ENCODE results near the gene FAM98B.
"Not testable (repeated sequence)": the region's sequence is repeated elsewhere in the genome, so short reads cannot be mapped to it uniquely, and the experiment has no call there.

Gene FAM98B

DNA sequence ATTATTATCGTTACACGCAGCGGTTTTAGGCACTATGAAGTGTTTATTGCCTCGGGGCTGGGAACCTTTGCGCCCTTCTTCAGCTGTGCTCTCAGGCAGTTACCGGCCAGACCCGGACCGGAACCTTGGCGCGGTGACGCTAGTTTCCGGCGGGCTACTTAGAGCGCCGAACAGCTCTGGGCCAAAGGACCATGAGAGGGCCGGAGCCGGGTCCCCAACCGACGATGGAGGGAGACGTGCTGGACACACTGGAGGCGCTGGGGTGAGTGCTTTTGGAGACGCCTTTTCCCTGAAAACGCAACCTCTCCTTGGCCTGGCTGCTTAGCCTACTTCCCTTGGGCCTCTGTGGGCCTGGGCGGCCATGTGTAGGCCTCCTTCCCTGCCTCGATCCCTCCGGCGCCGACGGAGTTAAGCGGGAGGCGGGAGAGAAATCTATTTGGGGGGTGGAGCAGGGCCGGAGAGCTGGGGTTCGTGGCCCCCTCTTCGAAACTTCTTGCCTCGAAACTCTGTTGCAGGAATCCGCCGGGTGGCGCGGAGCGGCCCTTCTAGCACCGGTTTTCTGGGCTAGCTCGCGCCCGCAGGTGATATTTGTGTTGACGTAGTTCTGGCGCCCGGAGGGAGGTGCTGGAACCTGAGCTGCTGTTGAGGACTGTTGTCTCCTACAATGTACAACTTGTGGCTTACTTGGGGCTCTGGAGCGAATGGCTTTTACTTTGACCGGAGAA lies at the start of gene FAM98B:
TSS of gene FAM98B (plus strand) at position 157 of the 725 bp plus-strand sequence. CDS start at position 192, 35 bp downstream.
- peak; percentile 84 for DNase-seq (ENCODE audit: low read depth)

- DNase-seq (ENCODE audit: low read depth): no peak
Observed at GRCh38 chr15:38406436-38406835, 47.5 kb upstream of the FAM98B start.

- no peak for DNase-seq (ENCODE audit: low read depth)
Observed at GRCh38 chr15:38408576-38408975, 45.4 kb upstream of the FAM98B start.

DNA sequence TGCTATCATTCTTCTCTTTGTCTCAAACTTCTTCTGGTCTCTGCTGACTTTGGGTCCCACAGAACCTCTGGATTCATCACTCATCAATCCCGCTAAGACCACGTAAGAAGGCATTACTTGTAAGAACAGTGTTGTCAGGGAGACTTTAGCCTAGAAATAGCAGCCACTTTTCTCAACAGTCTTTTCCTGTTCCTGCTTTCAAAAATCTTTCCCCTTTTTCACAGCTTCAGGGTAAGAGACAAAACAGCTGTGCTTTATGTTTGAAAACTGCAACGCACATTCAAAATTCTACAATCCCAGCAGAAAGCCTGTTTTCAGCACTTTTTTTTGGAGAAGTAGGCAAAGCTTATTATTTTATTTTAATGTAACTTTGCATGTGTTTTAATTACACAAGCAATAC lies 42.0 kb upstream of the FAM98B start:
- no peak for DNase-seq (ENCODE audit: low read depth)

DNA sequence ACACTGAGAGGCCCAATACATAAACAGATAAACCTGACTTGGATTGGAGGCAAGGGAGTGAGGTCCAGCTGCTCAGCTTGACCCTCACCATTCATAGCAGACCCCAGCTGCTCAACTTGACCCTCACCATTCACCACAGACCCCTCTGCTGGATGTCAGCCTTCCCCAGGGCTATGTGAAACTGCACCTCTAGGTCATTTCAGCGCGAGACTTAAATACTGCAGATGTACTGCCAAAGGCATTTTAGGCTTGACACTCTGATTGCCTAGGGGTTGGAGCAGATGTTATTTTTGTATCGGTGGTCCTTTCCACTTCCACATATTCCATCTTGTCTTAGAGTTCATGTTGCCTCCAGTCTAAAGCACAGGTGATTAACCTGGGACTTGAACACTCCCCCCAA lies 41.5 kb upstream of the FAM98B start:
- no peak for DNase-seq (ENCODE audit: low read depth)

DNA sequence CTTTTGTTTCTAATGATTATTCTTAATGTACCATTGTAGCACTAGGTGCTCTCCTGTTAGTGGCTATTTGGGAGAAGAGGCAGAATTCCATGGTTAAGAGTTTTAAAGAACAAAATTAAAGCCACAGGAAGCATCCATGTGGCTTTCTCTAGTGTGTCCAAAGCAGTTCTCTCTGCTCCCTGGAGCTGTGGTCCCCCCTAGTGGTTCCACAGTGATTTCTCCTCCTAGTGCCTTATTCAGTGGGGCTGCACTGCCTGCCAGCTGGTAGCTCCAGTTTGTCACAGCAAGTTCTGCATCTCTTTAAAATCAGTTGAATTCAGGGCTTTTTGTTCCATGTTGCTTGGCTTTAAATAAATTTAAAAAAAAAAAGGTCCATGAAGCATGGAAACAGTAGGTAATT lies 39.6 kb upstream of the FAM98B start:
- no peak for DNase-seq (ENCODE audit: low read depth)

DNA sequence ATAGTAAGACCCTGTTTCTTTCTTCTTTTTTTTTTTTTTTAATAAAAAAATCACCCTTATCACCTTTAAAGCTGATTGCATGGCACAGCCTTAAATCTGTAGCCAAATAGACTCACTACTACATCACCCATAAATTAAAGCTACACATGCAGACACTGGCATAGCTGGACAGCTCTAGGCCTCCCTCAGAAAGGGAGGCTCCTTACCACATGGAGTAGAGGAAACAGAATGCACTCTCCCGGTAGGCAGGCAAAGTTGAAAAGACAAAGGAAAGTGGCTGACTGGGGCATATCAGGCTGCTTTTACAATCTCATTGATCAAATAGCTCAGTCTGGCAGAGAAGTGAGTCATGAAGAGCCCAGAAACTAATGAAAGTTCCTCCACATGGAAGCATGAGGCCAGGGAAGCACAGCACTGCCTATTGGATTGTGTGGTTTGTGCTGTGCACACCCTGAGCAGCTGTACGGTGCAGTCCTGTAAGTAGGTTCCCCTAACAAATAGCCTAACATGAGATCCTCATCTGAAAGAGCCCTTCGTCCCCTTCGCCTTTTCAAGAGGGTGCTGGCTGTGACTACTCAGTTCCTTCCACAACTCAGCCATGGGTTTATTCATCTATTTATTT lies 32.7 kb upstream of the FAM98B start:
- DNase-seq (ENCODE audit: low read depth): no peak

GRCh38 chr15:38424101-38424552 lies 29.8 kb upstream of the FAM98B start:
- DNase-seq (ENCODE audit: low read depth): no peak

GRCh38 chr15:38425269-38425668 lies 28.7 kb upstream of the FAM98B start:
- no peak for DNase-seq (ENCODE audit: low read depth)

GRCh38 chr15:38427380-38427779 lies 26.5 kb upstream of the FAM98B start:
- DNase-seq (ENCODE audit: low read depth): no peak

DNA sequence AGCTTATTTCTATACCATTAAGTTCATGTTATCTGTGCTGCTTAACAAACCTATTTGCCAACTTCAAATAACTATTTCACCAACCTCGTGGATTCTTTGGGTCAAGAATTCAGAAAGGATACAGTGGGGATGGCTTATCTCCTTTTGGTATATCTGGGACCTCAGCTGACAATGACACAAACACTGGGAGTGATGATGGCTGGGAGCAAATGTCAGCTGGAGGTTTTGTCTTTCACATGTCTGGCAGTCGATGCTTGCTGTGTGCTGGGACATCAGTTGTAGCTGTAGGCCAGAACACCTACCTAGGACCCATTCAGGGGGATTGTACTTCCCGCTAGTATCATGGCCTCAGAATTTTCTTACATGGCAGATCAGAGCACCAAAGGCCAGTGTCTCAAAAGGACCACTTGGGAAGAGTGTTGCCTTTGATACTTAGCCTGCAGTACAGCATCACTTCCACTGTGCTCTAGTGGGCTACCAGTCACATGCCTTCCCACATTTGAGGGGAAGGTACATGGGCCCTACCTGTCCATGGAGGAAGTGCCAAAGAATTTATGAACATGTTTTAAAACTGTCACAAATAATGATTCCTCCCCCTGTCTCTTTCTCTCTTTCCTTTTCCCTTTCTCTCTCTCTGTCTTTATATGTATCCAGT lies 23.7 kb upstream of the FAM98B start:
- no peak for DNase-seq (ENCODE audit: low read depth)

GRCh38 chr15:38436993-38437392 lies 16.9 kb upstream of the FAM98B start:
- DNase-seq (ENCODE audit: low read depth): no peak

DNA sequence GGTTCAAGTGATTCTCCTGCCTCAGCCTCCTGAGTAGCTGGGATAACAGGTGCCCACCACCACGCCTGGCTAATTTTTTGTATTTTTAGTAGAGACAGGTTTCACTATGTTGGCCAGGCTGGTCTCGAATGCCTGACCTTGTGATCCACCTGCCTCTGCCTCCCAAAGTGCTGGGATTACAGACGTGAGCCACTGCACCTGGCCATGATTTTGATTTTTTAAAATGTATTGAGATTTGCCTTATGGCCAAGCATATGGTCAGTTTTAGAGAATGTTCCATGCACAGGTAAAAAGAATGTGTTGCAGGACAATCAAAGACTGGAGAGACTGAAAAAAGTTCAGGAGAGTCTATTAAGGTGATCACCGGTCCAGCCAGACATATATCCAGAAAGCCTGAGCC lies 16.3 kb upstream of the FAM98B start:
- not testable (repeated sequence) for DNase-seq (ENCODE audit: low read depth)

DNA sequence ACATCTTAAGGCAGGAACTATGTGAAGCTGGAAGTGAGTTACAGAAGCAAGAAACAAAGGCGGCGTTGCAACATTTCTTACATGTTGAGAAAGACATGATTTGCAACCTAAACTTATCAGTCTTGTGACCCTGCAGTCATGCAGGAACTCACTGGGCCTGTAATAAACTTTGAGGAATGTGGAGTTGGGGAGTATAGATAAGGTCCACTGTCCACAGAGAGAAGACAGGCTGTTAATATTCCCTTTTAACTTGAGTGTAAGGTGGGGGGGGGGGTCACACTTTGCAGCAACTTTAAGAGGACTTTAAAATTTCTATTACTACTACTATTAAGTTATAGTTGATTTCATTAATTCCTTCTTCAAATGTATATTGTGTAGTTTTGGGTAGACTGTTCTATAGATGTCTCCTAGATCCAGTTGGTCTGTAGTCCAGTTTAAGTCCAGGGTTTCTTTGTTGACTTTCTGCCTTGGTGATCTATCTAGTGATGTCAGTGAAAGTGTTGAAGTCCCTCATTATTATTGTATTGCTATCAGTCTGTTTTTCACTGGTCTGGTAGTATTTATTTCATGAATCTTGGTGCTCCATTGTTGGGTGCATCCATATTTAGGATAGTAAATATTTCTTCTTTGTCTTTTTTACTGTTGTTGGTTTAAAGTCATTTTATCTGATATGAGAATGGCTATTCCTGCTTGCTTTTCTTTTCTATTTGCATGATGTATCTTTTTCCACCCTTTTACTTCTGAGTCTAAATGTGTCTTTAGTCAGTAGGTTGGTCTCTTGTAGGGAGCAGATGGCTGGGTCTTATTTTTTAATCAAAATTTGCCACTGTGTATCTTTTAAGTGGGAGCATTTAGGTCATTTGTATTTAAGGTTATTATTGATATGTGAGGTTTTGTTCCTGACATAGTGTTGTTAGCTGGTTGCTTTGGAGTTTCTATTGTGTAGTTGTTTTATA lies 15.6 kb upstream of the FAM98B start:
- DNase-seq (ENCODE audit: low read depth): no peak

- no peak for DNase-seq (ENCODE audit: low read depth)
Observed at GRCh38 chr15:38440353-38441129, 13.4 kb upstream of the FAM98B start.

- no peak for DNase-seq (ENCODE audit: low read depth)
Observed at GRCh38 chr15:38441130-38441519, 12.8 kb upstream of the FAM98B start.

GRCh38 chr15:38454696-38455090 lies 766 bp downstream of the FAM98B start:
- DNase-seq (ENCODE audit: low read depth): no peak

- no peak for DNase-seq (ENCODE audit: low read depth)
Observed at GRCh38 chr15:38455092-38455491, 1.2 kb downstream of the FAM98B start.

- no peak for DNase-seq (ENCODE audit: low read depth)
Observed at GRCh38 chr15:38458646-38459045, 4.7 kb downstream of the FAM98B start.

DNA sequence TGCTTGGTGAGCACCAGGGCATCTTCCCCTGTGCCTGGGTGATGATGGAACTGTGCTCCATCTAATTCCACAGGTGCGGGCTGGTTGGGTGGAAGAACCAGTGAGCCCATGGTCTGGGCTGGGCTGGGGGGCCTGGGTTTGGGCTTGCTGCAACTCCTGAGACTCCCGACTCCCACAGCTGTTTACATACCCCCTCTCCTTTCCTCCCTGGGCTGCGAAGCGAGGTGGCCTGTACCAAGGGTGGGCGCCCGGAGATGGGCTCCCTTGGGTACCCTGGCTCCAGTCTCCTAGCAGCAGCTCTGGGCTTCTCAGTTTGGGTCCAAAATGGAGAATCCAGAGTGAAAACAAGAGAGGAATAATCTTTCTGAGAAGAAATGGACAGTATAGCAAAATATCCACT lies 5.6 kb downstream of the FAM98B start:
- DNase-seq (ENCODE audit: low read depth): no peak

DNA sequence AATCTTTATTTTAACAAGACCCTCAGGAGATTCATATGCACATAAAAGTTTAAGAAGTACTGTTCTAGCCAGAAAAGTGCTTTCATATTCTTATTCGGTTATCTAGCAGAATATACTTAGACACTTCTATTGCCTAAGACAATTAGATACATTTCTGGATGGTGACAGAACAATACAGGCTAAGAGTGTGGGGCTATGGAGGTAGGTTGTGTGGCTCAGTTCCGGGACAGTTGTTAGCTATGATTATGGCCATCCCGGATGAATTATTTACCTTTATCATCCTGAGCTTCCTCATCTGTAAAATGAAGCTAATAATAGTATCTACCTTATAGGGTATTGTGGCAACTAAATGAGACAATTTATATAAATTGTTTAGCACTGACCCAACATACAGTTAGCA lies 6.6 kb downstream of the FAM98B start:
- DNase-seq (ENCODE audit: low read depth): no peak

Measured in stimulated activated CD8-positive, alpha-beta memory T cell treated with anti-CD3 and anti-CD28 coated beads, Interleukin-7, amount 100 ng/mL, for 24 hours (primary cell).